ENCODE measurements around the gene EMP2. TPM values are rescaled to one million over a fixed set of nuclear protein-coding genes. Genes with fewer than 3 reads are reported as not detected.
A peak's percentile ranks its signal among the peaks of the same experiment; 100 is the strongest.

The EMP2 gene
- total RNA-seq, 1 experiment from 2014 or later: 14.4 TPM

GRCh38 chr16:10578474-10579316, 1.7 kb downstream of the EMP2 start:
- 0 out of 5 replicates have a peak overlapping the region, but pooled peaks have one; percentile 30 to 63 for H3K4me3 Mint-ChIP-seq
- Histone ChIP-seq H4K8ac (replicated peaks; ENCODE audit: insufficient read length, low read depth, low read length) (no peak overlapping the region), H3K14ac (ENCODE audit: insufficient read depth, low read length) (no peak overlapping the region), H3K9me3 (ENCODE audit: control insufficient read depth, low read depth, low read length) (no peaks in the 10 kb centered on the region), H3K9ac (ENCODE audit: extremely low read depth, insufficient read length, low read length) (no peak overlapping the region), H2AFZ (ENCODE audit: low read length) (no peak overlapping the region), H2AK5ac (ENCODE audit: insufficient read length, low read length) (no peak overlapping the region), H2BK120ac (ENCODE audit: low read depth, low read length, poor library complexity, severe bottlenecking) (no peak overlapping the region), H3K27me3 (ENCODE audit: insufficient read depth, low read length) (no peaks in the 10 kb centered on the region), H3K27ac (ENCODE audit: insufficient read length, low read depth, low read length) (no peak overlapping the region), H3K18ac (ENCODE audit: insufficient read length, low read depth, low read length) (no peak overlapping the region), H4K20me1 (ENCODE audit: control insufficient read depth, insufficient read depth, insufficient read length) (no peaks in the 10 kb centered on the region), H3K79me1 (ENCODE audit: insufficient read depth, low read depth, low read length, poor library complexity, severe bottlenecking) (no peaks in the 10 kb centered on the region), H3K23me2 (ENCODE audit: insufficient read length, low read depth, low read length, poor library complexity, severe bottlenecking) (peaks cover 3% of the 10 kb centered on the region), H2BK20ac (ENCODE audit: low read depth, low read length, poor library complexity, severe bottlenecking) (no peak overlapping the region), H4K5ac (ENCODE audit: insufficient read length, low read depth, low read length) (no peak overlapping the region), H3K23ac (ENCODE audit: insufficient read length, low read depth, low read length) (no peak overlapping the region), H3K4ac (ENCODE audit: low read depth, low read length) (no peak overlapping the region), H3T11ph (ENCODE audit: low read length) (no peak overlapping the region), H3K56ac (ENCODE audit: insufficient read length, low read depth, low read length) (no peak overlapping the region), H3K4me2 (ENCODE audit: insufficient read depth, insufficient read length, low read length) (no peak overlapping the region), H3K4me1 (ENCODE audit: insufficient read depth, low read length) (peaks cover 9% of the 10 kb centered on the region; the same call in 1 of the 2 replicates), H2BK12ac (ENCODE audit: insufficient read length, low read depth, low read length) (no peak overlapping the region), H2BK15ac (ENCODE audit: low read depth, low read length) (no peak overlapping the region), H3K79me2 (ENCODE audit: insufficient read depth, low read length) (no peaks in the 10 kb centered on the region), H2BK5ac (ENCODE audit: insufficient read length, low read length) (no peak overlapping the region), H4K91ac (ENCODE audit: insufficient read length, low read depth, low read length) (no peak overlapping the region)
- 0 out of 7 replicates have a peak overlapping the region, but pooled peaks of 1 of the 3 experiments have one; percentile 62 for H3K27ac Mint-ChIP-seq
- peaks cover 0 to 4% (median 2%) of the 10 kb centered on the region in 3 experiments; a peak in 2 of 7 replicates for H3K36me3 Mint-ChIP-seq (ENCODE audit: insufficient read depth in 1 of 3, low read depth in 3 of 3)
- peaks cover 44 to 66% of the 10 kb centered on the region in 2 experiments for H3K4me1 Mint-ChIP-seq
- H3K27me3 Mint-ChIP-seq (ENCODE audit: low read depth): peaks cover 24% of the 10 kb centered on the region
- WGBS (ENCODE audit: extremely low coverage, insufficient read length, low lambda C conversion rate): no CpG with 5 or more reads among the region's 20 CpGs
- TF ChIP-seq CTCF (conservative IDR thresholded peaks at IDR 0.05): no peak
- peaks cover 0 to 5% of the 10 kb centered on the region in 2 experiments; a peak in 4 of 5 replicates for H3K9me3 Mint-ChIP-seq
- DNase-seq: no peak

Data from H9 (cell line).